SK-N-SH (cell line): ENCODE data around the gene HNRNPAB. TPM values are rescaled to one million over a fixed set of nuclear protein-coding genes. Genes with fewer than 3 reads are reported as not detected.

Experiments used
- CTCF ChIA-PET: fragments of 300-600, 350-600 bp; formaldehyde crosslinking; extraction: SDS; loops from one replicate; lab custom pipeline; 2021; lab: Yijun Ruan, JAX
- POLR2A ChIA-PET: fragments of 350-600 bp; sonication (Branson Sonifier 250); formaldehyde crosslinking; extraction: SDS; loops from one replicate; lab custom pipeline; 2020; ENCODE audit warnings: antibody characterized with exemption, inconsistent platforms; lab: Yijun Ruan, JAX
- DNase-seq: peaks from one replicate; pipeline ENCODE4 v3.0.0; 2012
- H2AFZ ChIP-seq: fragments of 200-600 bp; sonication (generic); 2 replicates; pipeline ENCODE4 v1.8.1; 2016; ENCODE audit warnings: antibody characterized with exemption, mild to moderate bottlenecking, low read depth
- H3F3A ChIP-seq: fragments of 200-600 bp; sonication (generic); replicated peaks from 2 replicates; pipeline ENCODE3; 2016; ENCODE audit warnings: antibody characterized with exemption, mild to moderate bottlenecking; ENCODE audit not compliant: insufficient read depth
- H3K27ac ChIP-seq, 2 experiments: fragments of 200-500 bp in 1 of 2; fragments of 200-600 bp in 1 of 2; sonication (Bioruptor generic) in 1 of 2; sonication (generic), shearing (Covaris generic) in 1 of 2; 2 replicates each; pipeline versions ENCODE4 v1.5.1 to v1.6.1; 2014 to 2016; ENCODE audit warnings: low read depth in 2 of 2, inconsistent platforms in 1 of 2, low read length in 1 of 2, mild to moderate bottlenecking in 1 of 2, mixed read lengths in 1 of 2
- H3K27me3 ChIP-seq: fragments of 200-600 bp; sonication (generic), shearing (Covaris generic); 2 replicates; pipeline ENCODE4 v1.6.1; 2016; ENCODE audit warnings: mixed run types; ENCODE audit not compliant: insufficient read depth
- H3K36me3 ChIP-seq, 2 experiments: fragments of 200-500 bp in 1 of 2; fragments of 200-600 bp in 1 of 2; sonication (Bioruptor generic) in 1 of 2; sonication (generic) in 1 of 2; replicated peaks in 1 of 2; 2 replicates each; pipeline versions ENCODE3 to v1.5.1; 2014 to 2016; ENCODE audit warnings: low read length in 1 of 2, mild to moderate bottlenecking in 1 of 2; ENCODE audit not compliant: insufficient read depth in 2 of 2, control insufficient read depth in 1 of 2
- H3K4me1 ChIP-seq, 2 experiments: fragments of 200-500 bp in 1 of 2; fragments of 200-600 bp in 1 of 2; sonication (Bioruptor generic) in 1 of 2; sonication (generic), shearing (Covaris generic) in 1 of 2; 2 replicates each; pipeline versions ENCODE4 v1.5.1 to v1.6.1; 2014 to 2016; ENCODE audit warnings: low read depth in 1 of 2, low read length in 1 of 2, mixed run types in 1 of 2; ENCODE audit not compliant: insufficient read depth in 2 of 2, control insufficient read depth in 1 of 2
- H3K4me2 ChIP-seq: fragments of 200-600 bp; sonication (generic), shearing (Covaris generic); 2 replicates; pipeline ENCODE4 v1.6.1; 2017; ENCODE audit warnings: mixed run types
- H3K4me3 ChIP-seq, 2 experiments: fragments of 200-500 bp in 1 of 2; fragments of 200-600 bp in 1 of 2; sonication (Bioruptor generic) in 1 of 2; sonication (generic), shearing (Covaris generic) in 1 of 2; 2 replicates each; pipeline versions ENCODE4 v1.5.1 to v1.8.1; 2014 to 2016; ENCODE audit warnings: low read depth in 2 of 2, inconsistent platforms in 1 of 2, low read length in 1 of 2, mild to moderate bottlenecking in 1 of 2, mixed read lengths in 1 of 2, moderate library complexity in 1 of 2
- H3K79me2 ChIP-seq: fragments of 200-600 bp; sonication (generic); 2 replicates; pipeline ENCODE4 v1.8.1; 2017; ENCODE audit warnings: mild to moderate bottlenecking; ENCODE audit not compliant: insufficient read depth
- H3K9ac ChIP-seq: fragments of 200-600 bp; sonication (generic); 2 replicates; pipeline ENCODE4 v1.6.1; 2017; ENCODE audit warnings: mixed run types
- H3K9me2 ChIP-seq: fragments of 200-600 bp; sonication (generic); 2 replicates; pipeline ENCODE4 v1.6.1; 2017; ENCODE audit warnings: mixed run types
- H3K9me3 ChIP-seq: fragments of 200-600 bp; sonication (generic); 2 replicates; pipeline ENCODE4 v1.6.1; 2017; ENCODE audit warnings: mixed run types, mild to moderate bottlenecking, moderate library complexity
- H4K20me1 ChIP-seq: fragments of 200-600 bp; sonication (generic); 2 replicates; pipeline ENCODE4 v1.6.1; 2017; ENCODE audit warnings: mild to moderate bottlenecking, mixed run types; ENCODE audit not compliant: insufficient read depth
- ELF1 ChIP-seq: IDR thresholded peaks from 2 replicates; pipeline ENCODE4 v1.4.0; 2012
- EP300 ChIP-seq, 2 experiments: IDR thresholded peaks; 2 replicates each; pipeline versions ENCODE4 v1.4.0 to v1.6.1; 2012; ENCODE audit warnings: borderline replicate concordance in 1 of 2, low read depth in 1 of 2, low read length in 1 of 2
- FOSL2 ChIP-seq: IDR thresholded peaks from 2 replicates; pipeline ENCODE4 v1.4.0; 2012; ENCODE audit warnings: low read depth, mild to moderate bottlenecking, moderate library complexity, borderline replicate concordance
- FOXM1 ChIP-seq: IDR thresholded peaks from 2 replicates; pipeline ENCODE4 v1.4.0; 2012; ENCODE audit warnings: low read depth, mild to moderate bottlenecking
- GABPA ChIP-seq: IDR thresholded peaks from 2 replicates; pipeline ENCODE4 v1.4.0; 2012; ENCODE audit warnings: low read depth, mild to moderate bottlenecking
- MEF2A ChIP-seq: IDR thresholded peaks from 2 replicates; pipeline ENCODE4 v1.4.0; 2012; ENCODE audit warnings: low read depth, borderline replicate concordance
- MXI1 ChIP-seq: IDR thresholded peaks from 2 replicates; pipeline ENCODE4 v1.6.1; 2012; ENCODE audit warnings: mild to moderate bottlenecking, low read depth, low read length, improper control_type of control experiment
- NRF1 ChIP-seq: IDR thresholded peaks from 2 replicates; pipeline ENCODE4 v1.6.1; 2012; ENCODE audit warnings: low read depth, mild to moderate bottlenecking, low read length
- RFX5 ChIP-seq: IDR thresholded peaks from 2 replicates; pipeline ENCODE4 v1.6.1; 2012; ENCODE audit warnings: mild to moderate bottlenecking, improper control_type of control experiment, low read length
- RXRA ChIP-seq: IDR thresholded peaks from 2 replicates; pipeline ENCODE4 v1.4.0; 2012; ENCODE audit warnings: low read depth, mild to moderate bottlenecking, borderline replicate concordance
- SMC3 ChIP-seq: IDR thresholded peaks from 2 replicates; pipeline ENCODE4 v1.6.1; 2012; ENCODE audit warnings: low read depth, low read length, improper control_type of control experiment
- WGBS: methylation state at CpG from one replicate; pipeline ENCODE4 v1.1.6; 2017; ENCODE audit warnings: low lambda C conversion rate; 5-methylcytosine and 5-hydroxymethylcytosine counted together
- polyA plus RNA-seq, 3 experiments: library from polyadenylated mRNA; depleted of rRNA; stranded (reverse); fragments of >200 nt; gene quantifications; 2 replicates each; pipeline ENCODE4 v1.2.3, GENCODE V29; 2012
- TF ChIP-seq, protein P1 (sequence below): IDR thresholded peaks from 2 replicates; pipeline ENCODE4 v1.6.1; 2012; ENCODE audit warnings: mild to moderate bottlenecking, low read depth, low read length, moderate library complexity
- TF ChIP-seq, protein P2 (sequence below): fragments of 150-350 bp; IDR thresholded peaks from 2 replicates; pipeline ENCODE4 v1.6.1; 2017; ENCODE audit warnings: antibody characterized with exemption, low read length, low read depth, borderline replicate concordance
- TF ChIP-seq, protein P3 (sequence below): IDR thresholded peaks from 2 replicates; pipeline ENCODE4; 2012

The HNRNPAB gene
- polyA plus RNA-seq, 1 of the 3 experiments (the other 2 are of a cell fraction) = 164 TPM

DNA sequence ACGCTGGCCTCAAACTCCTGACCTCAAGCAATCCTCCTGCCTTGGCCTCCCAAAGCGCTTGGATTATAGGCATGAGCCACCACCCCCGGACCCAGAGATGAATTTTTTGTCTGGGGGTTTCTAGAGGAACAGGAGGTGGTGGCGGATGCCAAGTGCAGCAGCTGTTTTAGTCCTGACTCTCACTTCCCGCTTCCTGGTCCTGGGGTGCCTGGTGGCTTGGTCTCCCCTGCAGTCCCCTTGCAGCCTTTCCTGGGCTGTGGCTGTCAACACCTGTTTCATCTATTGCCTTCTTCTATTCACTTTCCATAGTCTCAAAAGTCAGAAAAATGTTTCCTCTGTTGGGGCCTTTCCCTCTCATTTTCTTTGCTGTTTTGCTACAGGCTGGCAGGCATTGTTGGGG, 44.2 kb upstream of the HNRNPAB start:
- Histone ChIP-seq H4K20me1 (no peaks in the 10 kb centered on the region), H3K36me3 (no peaks in the 10 kb centered on the region), H3K4me3 (no peak overlapping the region), H2AFZ (no peak overlapping the region), H3K27ac (no peak overlapping the region), H3K27me3 (no peaks in the 10 kb centered on the region), H3F3A (no peaks in the 10 kb centered on the region), H3K9me3 (no peaks in the 10 kb centered on the region), H3K79me2 (no peaks in the 10 kb centered on the region), H3K9ac (no peak overlapping the region), H3K4me2 (no peak overlapping the region), H3K9me2 (no peaks in the 10 kb centered on the region), H3K4me1 (peaks cover 0 to 8% of the 10 kb centered on the region in 2 experiments; a peak in 1 of 4 replicates)
- TF ChIP-seq FOXM1 (no peak), MEF2A (no peak), SMC3 (no peak), MXI1 (no peak), EP300 (IDR thresholded peaks at IDR 0.05; ENCODE audit: borderline replicate concordance in 1 of 2, low read depth in 1 of 2, low read length in 1 of 2) (no peak), ELF1 (no peak), FOSL2 (no peak), NRF1 (no peak), RXRA (no peak), GABPA (no peak), RFX5 (no peak)
- TF ChIP-seq, protein P1, sequence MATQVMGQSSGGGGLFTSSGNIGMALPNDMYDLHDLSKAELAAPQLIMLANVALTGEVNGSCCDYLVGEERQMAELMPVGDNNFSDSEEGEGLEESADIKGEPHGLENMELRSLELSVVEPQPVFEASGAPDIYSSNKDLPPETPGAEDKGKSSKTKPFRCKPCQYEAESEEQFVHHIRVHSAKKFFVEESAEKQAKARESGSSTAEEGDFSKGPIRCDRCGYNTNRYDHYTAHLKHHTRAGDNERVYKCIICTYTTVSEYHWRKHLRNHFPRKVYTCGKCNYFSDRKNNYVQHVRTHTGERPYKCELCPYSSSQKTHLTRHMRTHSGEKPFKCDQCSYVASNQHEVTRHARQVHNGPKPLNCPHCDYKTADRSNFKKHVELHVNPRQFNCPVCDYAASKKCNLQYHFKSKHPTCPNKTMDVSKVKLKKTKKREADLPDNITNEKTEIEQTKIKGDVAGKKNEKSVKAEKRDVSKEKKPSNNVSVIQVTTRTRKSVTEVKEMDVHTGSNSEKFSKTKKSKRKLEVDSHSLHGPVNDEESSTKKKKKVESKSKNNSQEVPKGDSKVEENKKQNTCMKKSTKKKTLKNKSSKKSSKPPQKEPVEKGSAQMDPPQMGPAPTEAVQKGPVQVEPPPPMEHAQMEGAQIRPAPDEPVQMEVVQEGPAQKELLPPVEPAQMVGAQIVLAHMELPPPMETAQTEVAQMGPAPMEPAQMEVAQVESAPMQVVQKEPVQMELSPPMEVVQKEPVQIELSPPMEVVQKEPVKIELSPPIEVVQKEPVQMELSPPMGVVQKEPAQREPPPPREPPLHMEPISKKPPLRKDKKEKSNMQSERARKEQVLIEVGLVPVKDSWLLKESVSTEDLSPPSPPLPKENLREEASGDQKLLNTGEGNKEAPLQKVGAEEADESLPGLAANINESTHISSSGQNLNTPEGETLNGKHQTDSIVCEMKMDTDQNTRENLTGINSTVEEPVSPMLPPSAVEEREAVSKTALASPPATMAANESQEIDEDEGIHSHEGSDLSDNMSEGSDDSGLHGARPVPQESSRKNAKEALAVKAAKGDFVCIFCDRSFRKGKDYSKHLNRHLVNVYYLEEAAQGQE = no peak
- TF ChIP-seq, protein P2, sequence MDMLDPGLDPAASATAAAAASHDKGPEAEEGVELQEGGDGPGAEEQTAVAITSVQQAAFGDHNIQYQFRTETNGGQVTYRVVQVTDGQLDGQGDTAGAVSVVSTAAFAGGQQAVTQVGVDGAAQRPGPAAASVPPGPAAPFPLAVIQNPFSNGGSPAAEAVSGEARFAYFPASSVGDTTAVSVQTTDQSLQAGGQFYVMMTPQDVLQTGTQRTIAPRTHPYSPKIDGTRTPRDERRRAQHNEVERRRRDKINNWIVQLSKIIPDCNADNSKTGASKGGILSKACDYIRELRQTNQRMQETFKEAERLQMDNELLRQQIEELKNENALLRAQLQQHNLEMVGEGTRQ = no peak
- TF ChIP-seq, protein P3, sequence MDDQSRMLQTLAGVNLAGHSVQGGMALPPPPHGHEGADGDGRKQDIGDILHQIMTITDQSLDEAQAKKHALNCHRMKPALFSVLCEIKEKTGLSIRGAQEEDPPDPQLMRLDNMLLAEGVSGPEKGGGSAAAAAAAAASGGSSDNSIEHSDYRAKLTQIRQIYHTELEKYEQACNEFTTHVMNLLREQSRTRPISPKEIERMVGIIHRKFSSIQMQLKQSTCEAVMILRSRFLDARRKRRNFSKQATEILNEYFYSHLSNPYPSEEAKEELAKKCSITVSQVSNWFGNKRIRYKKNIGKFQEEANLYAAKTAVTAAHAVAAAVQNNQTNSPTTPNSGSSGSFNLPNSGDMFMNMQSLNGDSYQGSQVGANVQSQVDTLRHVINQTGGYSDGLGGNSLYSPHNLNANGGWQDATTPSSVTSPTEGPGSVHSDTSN = no peak
- DNase-seq = no peak
- 80% methylated on average over 5 of the region's 5 CpGs for WGBS
- ChIA-PET CTCF (interaction anchor here (1.4 kb wide), 1 partner anchor 85 kb away, joined by 8 read pairs; no protein-coding TSS in a partner anchor), POLR2A (interaction anchor here (0.9 kb wide), 1 partner anchor 11 kb away, joined by 3 read pairs; no protein-coding TSS in a partner anchor)
